Upper lobe of left lung (tissue), 6 donors: ENCODE data around the gene MAN2B2. TPM values are rescaled to one million over a fixed set of nuclear protein-coding genes. Genes with fewer than 3 reads are reported as not detected.

Experiments
- ATAC-seq, 2 donors: fragments of 200-7000 bp; cut with Tn5 transposase; one replicate each; pipeline ENCODE4 v1.9.1; 2022; ENCODE audit warnings: mild to moderate bottlenecking in 2 of 2, moderate library complexity in 2 of 2; ENCODE audit not compliant: low FRiP score in 2 of 2
- DNase-seq, 2 donors: peaks; one replicate each; pipeline ENCODE4 v3.0.0-alpha.2; 2019 to 2020
- H3K27ac ChIP-seq, 4 donors: fragments of 200-600 bp; sonication (generic); one replicate each; pipeline ENCODE4 v1.5.1; 2016 to 2019
- H3K27me3 ChIP-seq, 4 donors: fragments of 200-600 bp; sonication (generic); one replicate each; pipeline ENCODE4 v1.5.1; 2017 to 2019
- H3K36me3 ChIP-seq, 4 donors: fragments of 200-600 bp; sonication (generic); one replicate each; pipeline ENCODE4 v1.5.1; 2016 to 2019
- H3K4me1 ChIP-seq, 4 donors: fragments of 200-600 bp; sonication (generic); one replicate each; pipeline ENCODE4 v1.5.1; 2018 to 2019
- H3K4me3 ChIP-seq, 4 donors: fragments of 200-600 bp; sonication (generic); one replicate each; pipeline ENCODE4 v1.5.1; 2017 to 2019; ENCODE audit warnings: mild to moderate bottlenecking in 2 of 4, moderate library complexity in 1 of 4
- H3K9me3 ChIP-seq, 4 donors: fragments of 200-600 bp; sonication (generic); one replicate each; pipeline ENCODE4 v1.5.1; 2018 to 2019
- EP300 ChIP-seq, 4 donors: sonication (generic); formaldehyde crosslinking; IDR thresholded peaks; one replicate each; pipeline ENCODE4 v1.5.1; 2017; ENCODE audit warnings: antibody characterized with exemption in 4 of 4, control low read depth in 2 of 4
- POLR2A ChIP-seq, 4 donors: fragments of 450-650 bp; IDR thresholded peaks; one replicate each; pipeline ENCODE4 v1.5.1; 2016 to 2017; ENCODE audit warnings: antibody characterized with exemption in 4 of 4, mild to moderate bottlenecking in 2 of 4
- POLR2AphosphoS5 ChIP-seq, 2 donors: sonication (generic); formaldehyde crosslinking; IDR thresholded peaks; one replicate each; pipeline ENCODE4 v1.5.1; 2017; ENCODE audit warnings: antibody characterized with exemption in 2 of 2
- WGBS, 2 donors: methylation state at CpG; one replicate each; pipeline ENCODE4 v1.1.5; 2017 to 2018; 5-methylcytosine and 5-hydroxymethylcytosine counted together
- total RNA-seq, 6 donors: library from RNA; depleted of rRNA in 4 of 6; stranded (reverse); fragments of >200 nt in 4 of 6; gene quantifications; one replicate each; pipeline versions ENCODE4 v1.1.0 to v1.2.1, GENCODE V29; 2016 to 2021
- TF ChIP-seq, protein P1 (sequence below), 6 experiments: fragments of 450-650 bp in 4 of 6; fragments of 200-600 bp in 2 of 6; sonication (generic) in 2 of 6; IDR thresholded peaks; one replicate each; pipeline ENCODE4 v1.5.1; 2016 to 2019; ENCODE audit warnings: antibody characterized with exemption in 6 of 6
- donor health status: DM: no; HTN: no; CAD: no; lungs with moderate emphysema.
- donor health status: DM: no; HTN: yes; CAD: no; lungs with severe emphysema.

The MAN2B2 gene
- total RNA-seq, 6 donors from 2014 or later, result 17.4 to 44.0 (median 35.4) TPM

DNA sequence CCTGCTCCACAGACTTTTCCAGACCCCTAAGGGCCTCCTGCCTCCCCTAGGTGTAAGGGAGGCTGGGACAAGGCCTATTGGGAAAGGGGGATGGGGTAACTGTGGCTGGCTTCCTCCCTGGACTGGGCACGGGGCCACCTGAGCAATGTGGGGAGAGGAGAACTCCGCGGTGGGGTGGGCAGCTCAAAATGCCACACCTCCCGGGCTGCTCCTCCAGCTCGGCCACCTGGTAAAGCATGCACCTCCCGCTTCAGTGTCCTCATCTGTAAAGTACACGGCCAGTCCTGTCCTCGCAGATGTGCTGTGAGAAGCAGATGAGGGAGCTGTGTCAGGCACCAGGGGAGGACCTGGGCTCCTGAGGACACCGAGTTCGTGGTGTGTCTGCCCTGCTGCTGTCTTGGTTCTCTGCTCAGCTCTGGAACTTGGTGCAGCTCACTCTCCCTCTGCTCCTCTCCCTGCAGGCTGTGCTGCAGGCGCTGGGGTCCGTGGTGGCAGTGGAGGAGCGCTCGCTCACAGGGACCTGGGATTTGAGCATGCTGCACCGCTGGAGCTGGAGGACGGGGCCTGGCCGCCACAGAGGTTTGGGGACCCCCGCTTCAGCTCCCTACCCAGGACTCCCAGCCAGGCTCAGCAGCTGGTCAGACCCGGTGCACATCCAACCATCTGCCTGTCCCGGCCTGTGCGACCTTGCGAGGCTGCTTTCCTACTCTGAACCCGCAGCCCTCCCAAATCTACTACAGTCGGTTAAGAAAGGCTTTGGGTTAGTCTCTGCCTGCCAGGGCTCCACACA is 44.7 kb downstream of the MAN2B2 start:
- ATAC-seq, result no peak
- no peak overlapping the region for H3K27ac ChIP-seq
- no peaks in the 10 kb centered on the region for H3K27me3 ChIP-seq
- TF ChIP-seq EP300 (IDR thresholded peaks at IDR 0.05) (no peak), POLR2A (IDR thresholded peaks at IDR 0.05) (no peak), POLR2AphosphoS5 (IDR thresholded peaks at IDR 0.05) (no peak)
- TF ChIP-seq, protein P1, sequence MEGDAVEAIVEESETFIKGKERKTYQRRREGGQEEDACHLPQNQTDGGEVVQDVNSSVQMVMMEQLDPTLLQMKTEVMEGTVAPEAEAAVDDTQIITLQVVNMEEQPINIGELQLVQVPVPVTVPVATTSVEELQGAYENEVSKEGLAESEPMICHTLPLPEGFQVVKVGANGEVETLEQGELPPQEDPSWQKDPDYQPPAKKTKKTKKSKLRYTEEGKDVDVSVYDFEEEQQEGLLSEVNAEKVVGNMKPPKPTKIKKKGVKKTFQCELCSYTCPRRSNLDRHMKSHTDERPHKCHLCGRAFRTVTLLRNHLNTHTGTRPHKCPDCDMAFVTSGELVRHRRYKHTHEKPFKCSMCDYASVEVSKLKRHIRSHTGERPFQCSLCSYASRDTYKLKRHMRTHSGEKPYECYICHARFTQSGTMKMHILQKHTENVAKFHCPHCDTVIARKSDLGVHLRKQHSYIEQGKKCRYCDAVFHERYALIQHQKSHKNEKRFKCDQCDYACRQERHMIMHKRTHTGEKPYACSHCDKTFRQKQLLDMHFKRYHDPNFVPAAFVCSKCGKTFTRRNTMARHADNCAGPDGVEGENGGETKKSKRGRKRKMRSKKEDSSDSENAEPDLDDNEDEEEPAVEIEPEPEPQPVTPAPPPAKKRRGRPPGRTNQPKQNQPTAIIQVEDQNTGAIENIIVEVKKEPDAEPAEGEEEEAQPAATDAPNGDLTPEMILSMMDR (IDR thresholded peaks at IDR 0.05), result no peak
- H3K36me3 ChIP-seq, result peaks cover 5 to 58% (median 48%) of the 10 kb centered on the region in 4 donors
- no peaks in the 10 kb centered on the region for H3K4me1 ChIP-seq
- DNase-seq, result peak in 1 of 2 donors; percentile 66
- no peaks in the 10 kb centered on the region for H3K9me3 ChIP-seq
- no peak overlapping the region for H3K4me3 ChIP-seq
- 91 to 92% methylated on average over 9 to 24 of the region's 24 CpGs for WGBS, 2 donors

GRCh38 chr4:6620296-6620695 is 45.3 kb downstream of the MAN2B2 start:
- Histone ChIP-seq H3K4me3 (no peak overlapping the region), H3K27me3 (no peaks in the 10 kb centered on the region), H3K9me3 (no peaks in the 10 kb centered on the region), H3K27ac (no peak overlapping the region), H3K36me3 (peaks cover 5 to 52% (median 41%) of the 10 kb centered on the region in 4 donors), H3K4me1 (no peaks in the 10 kb centered on the region)
- WGBS, 2 donors, result 94% methylated on average over 10 of the region's 10 CpGs
- DNase-seq, result no peak
- ATAC-seq, result no peak
- TF ChIP-seq POLR2AphosphoS5 (IDR thresholded peaks at IDR 0.05) (no peak), EP300 (IDR thresholded peaks at IDR 0.05) (no peak), POLR2A (IDR thresholded peaks at IDR 0.05) (no peak)
- TF ChIP-seq, protein P1 (IDR thresholded peaks at IDR 0.05), result no peak

GRCh38 chr4:6620891-6621555 is 46.0 kb downstream of the MAN2B2 start:
- ATAC-seq (no peak), DNase-seq (no peak)
- no peaks in the 10 kb centered on the region for H3K9me3 ChIP-seq
- no peak overlapping the region for H3K27ac ChIP-seq
- no peak for TF ChIP-seq EP300 (IDR thresholded peaks at IDR 0.05)
- WGBS, 2 donors, result 84 to 85% methylated on average over 9 to 10 of the region's 10 CpGs
- H3K4me3 ChIP-seq, result no peak overlapping the region
- no peaks in the 10 kb centered on the region for H3K27me3 ChIP-seq
- no peaks in the 10 kb centered on the region for H3K4me1 ChIP-seq
- peaks cover 5 to 44% (median 35%) of the 10 kb centered on the region in 4 donors for H3K36me3 ChIP-seq

DNA sequence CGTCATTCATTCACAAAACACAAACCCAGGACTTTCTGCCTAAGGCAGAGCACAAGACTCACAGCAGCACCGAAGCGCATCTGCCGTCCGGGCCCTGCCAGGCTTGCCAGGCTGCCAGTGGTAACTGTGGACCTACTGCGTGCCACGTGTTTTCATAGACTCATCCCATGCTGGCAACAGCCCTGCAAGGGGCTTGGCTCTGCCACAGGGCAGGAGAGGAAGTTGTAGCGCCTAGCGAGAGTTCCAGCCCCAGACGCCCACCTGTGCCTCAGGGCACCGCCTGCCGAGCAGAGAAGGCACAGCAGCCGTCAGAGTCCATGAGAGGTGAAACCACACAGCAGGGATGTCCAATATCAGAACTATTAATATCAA is 46.6 kb downstream of the MAN2B2 start:
- no peaks in the 10 kb centered on the region for H3K9me3 ChIP-seq
- ATAC-seq, result no peak
- TF ChIP-seq EP300 (IDR thresholded peaks at IDR 0.05) (no peak), POLR2AphosphoS5 (IDR thresholded peaks at IDR 0.05) (no peak), POLR2A (IDR thresholded peaks at IDR 0.05) (no peak)
- TF ChIP-seq, protein P1 (IDR thresholded peaks at IDR 0.05), result no peak
- H3K4me1 ChIP-seq, result no peaks in the 10 kb centered on the region
- H3K27me3 ChIP-seq, result no peaks in the 10 kb centered on the region
- no peak overlapping the region for H3K4me3 ChIP-seq
- H3K36me3 ChIP-seq, result peaks cover under 1 to 39% (median 30%) of the 10 kb centered on the region in 4 donors
- 88 to 89% methylated on average over 8 to 13 of the region's 13 CpGs for WGBS, 2 donors
- H3K27ac ChIP-seq, result no peak overlapping the region
- DNase-seq, result no peak

GRCh38 chr4:6622744-6623143 is 47.8 kb downstream of the MAN2B2 start:
- Histone ChIP-seq H3K4me3 (no peak overlapping the region), H3K4me1 (no peaks in the 10 kb centered on the region), H3K27me3 (no peaks in the 10 kb centered on the region), H3K9me3 (no peaks in the 10 kb centered on the region), H3K36me3 (peaks cover 0 to 27% (median 21%) of the 10 kb centered on the region in 4 donors), H3K27ac (no peak overlapping the region)
- TF ChIP-seq POLR2AphosphoS5 (IDR thresholded peaks at IDR 0.05) (no peak), POLR2A (IDR thresholded peaks at IDR 0.05) (no peak), EP300 (IDR thresholded peaks at IDR 0.05) (no peak)
- TF ChIP-seq, protein P1 (IDR thresholded peaks at IDR 0.05), result no peak
- ATAC-seq (no peak), DNase-seq (no peak)
- WGBS, 2 donors, result 85 to 94% methylated on average over 2 of the region's 2 CpGs
